ENCODE results near the gene LSMEM2. TPM values are rescaled to one million over a fixed set of nuclear protein-coding genes. Genes with fewer than 3 reads are reported as not detected.
A peak's percentile ranks its signal among the peaks of the same experiment; 100 is the strongest.

The LSMEM2 gene
- total RNA-seq, 4 donors from 2014 or later: 0.41 to 0.98 (median 0.49) TPM; not detected in 1

DNA sequence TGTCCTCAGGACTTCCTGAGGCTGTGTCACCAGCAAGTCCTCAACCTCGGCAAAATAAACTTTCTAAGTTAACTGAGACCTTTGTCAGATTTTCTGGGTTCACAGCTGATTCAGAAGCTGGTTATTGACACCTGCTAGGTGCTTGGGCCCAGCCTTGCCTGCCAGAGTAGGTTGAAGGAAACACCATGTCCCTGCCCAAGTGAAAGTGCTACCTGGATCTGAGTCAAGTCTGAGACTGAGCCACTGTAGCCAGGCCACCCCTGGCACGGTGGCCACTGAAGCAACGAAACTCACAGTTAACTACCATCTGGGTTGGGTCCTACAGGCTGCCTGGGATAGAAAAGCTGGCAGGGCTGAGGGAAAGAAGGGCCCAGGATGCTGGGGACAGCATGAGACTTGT is 35.5 kb downstream of the LSMEM2 start:
- no peak for TF ChIP-seq POLR2A (IDR thresholded peaks at IDR 0.05)
- TF ChIP-seq, protein P1, sequence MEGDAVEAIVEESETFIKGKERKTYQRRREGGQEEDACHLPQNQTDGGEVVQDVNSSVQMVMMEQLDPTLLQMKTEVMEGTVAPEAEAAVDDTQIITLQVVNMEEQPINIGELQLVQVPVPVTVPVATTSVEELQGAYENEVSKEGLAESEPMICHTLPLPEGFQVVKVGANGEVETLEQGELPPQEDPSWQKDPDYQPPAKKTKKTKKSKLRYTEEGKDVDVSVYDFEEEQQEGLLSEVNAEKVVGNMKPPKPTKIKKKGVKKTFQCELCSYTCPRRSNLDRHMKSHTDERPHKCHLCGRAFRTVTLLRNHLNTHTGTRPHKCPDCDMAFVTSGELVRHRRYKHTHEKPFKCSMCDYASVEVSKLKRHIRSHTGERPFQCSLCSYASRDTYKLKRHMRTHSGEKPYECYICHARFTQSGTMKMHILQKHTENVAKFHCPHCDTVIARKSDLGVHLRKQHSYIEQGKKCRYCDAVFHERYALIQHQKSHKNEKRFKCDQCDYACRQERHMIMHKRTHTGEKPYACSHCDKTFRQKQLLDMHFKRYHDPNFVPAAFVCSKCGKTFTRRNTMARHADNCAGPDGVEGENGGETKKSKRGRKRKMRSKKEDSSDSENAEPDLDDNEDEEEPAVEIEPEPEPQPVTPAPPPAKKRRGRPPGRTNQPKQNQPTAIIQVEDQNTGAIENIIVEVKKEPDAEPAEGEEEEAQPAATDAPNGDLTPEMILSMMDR (IDR thresholded peaks at IDR 0.05 in 4 of 5, conservative IDR thresholded peaks at IDR 0.05 in 1 of 5): no peak
- H3K4me1 ChIP-seq: peaks cover 39 to 40% of the 10 kb centered on the region in 2 donors
- no peaks in the 10 kb centered on the region for H3K27me3 ChIP-seq
- no peaks in the 10 kb centered on the region for H3K9me3 ChIP-seq
- H3K36me3 ChIP-seq: peaks cover 0 to 20% of the 10 kb centered on the region in 2 donors
- ATAC-seq (peak; percentile 89 to 90), DNase-seq (peak in 1 of 2 donors; percentile 67)
- in situ Hi-C loops (cut with MboI; ENCODE audit: low sequenced_read_pairs in 4 of 4): no loop called here
- intact Hi-C loops (cut with DNase I; ENCODE audit: low total_unique reads): no loop called here
- peak overlapping the region; percentile 50 to 79 (median 56) for H3K27ac ChIP-seq
- no peak overlapping the region for H3K4me3 ChIP-seq

DNA sequence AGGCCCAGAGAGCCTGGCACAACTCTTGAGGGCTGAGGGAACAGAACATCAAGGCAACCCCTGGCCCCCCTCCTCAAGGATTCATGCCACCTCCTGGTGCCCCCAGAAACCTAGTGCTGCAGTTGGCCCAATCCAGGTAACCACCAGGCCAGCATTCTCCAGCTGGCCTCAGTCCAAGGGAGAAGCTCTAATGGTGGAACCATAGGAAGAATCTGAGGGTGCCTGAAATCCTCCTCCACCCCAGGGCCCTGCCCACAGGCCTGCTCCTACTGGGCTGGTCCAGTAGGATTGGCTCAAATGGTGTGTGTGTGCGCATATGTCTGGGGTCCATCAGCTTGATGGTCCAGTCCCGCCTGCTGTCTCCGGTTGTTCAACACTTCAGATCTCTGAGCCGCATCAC is 35.9 kb downstream of the LSMEM2 start:
- no peak for DNase-seq
- TF ChIP-seq, protein P1 (IDR thresholded peaks at IDR 0.05 in 4 of 5, conservative IDR thresholded peaks at IDR 0.05 in 1 of 5): no peak
- TF ChIP-seq POLR2A (IDR thresholded peaks at IDR 0.05): no peak
- intact Hi-C loops (cut with DNase I; ENCODE audit: low total_unique reads) (no loop called here), in situ Hi-C loops (cut with MboI; ENCODE audit: low sequenced_read_pairs in 4 of 4) (no loop called here)
- peaks cover 0 to 23% of the 10 kb centered on the region in 2 donors for H3K36me3 ChIP-seq
- H3K4me1 ChIP-seq: peaks cover 43 to 45% of the 10 kb centered on the region in 2 donors
- no peak overlapping the region for H3K4me3 ChIP-seq
- H3K27ac ChIP-seq: peak overlapping the region; percentile 50 to 79 (median 56)
- ATAC-seq: no peak
- no peaks in the 10 kb centered on the region for H3K9me3 ChIP-seq
- H3K27me3 ChIP-seq: no peaks in the 10 kb centered on the region

DNA sequence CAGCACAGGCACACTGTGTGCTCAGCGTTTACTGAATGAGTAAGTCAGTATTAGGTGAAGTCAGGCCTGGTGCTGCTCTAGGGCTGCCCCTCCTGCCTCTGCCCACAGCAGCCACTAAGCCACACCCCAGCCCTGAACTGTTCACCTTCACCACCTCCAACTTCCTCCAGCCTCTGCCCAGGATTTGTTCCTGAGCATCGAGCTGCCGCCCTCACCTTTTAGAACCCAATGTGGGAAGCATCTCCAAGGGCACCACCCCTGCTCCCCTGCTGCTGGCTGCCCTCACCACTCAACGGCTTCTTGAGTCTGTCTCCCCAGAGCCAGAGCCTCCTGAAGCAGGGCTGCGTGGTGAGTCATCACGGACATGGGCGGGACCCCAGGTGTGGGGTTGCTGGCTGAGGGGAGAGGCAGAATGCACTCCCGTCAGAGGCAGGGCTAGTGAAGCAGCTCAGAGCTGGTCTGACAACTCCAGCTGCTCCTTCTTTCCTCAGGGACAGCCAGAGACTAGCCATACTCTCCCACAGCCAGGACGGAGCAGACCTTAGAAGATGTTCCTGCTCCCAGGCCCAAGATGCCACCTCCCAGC is 37.9 kb downstream of the LSMEM2 start:
- Histone ChIP-seq H3K4me1 (peaks cover 51 to 53% of the 10 kb centered on the region in 2 donors), H3K9me3 (no peaks in the 10 kb centered on the region), H3K4me3 (no peak overlapping the region), H3K27ac (peak overlapping the region in 3 of 4 donors; percentile 7 to 93 (median 35)), H3K27me3 (no peaks in the 10 kb centered on the region), H3K36me3 (peaks cover 0 to 23% of the 10 kb centered on the region in 2 donors)
- ATAC-seq (no peak), DNase-seq (no peak)
- in situ Hi-C loops (cut with MboI; ENCODE audit: low sequenced_read_pairs in 4 of 4) (no loop called here), intact Hi-C loops (cut with DNase I; ENCODE audit: low total_unique reads) (no loop called here)
- TF ChIP-seq POLR2A (IDR thresholded peaks at IDR 0.05): no peak
- TF ChIP-seq, protein P1 (IDR thresholded peaks at IDR 0.05 in 4 of 5, conservative IDR thresholded peaks at IDR 0.05 in 1 of 5): no peak

DNA sequence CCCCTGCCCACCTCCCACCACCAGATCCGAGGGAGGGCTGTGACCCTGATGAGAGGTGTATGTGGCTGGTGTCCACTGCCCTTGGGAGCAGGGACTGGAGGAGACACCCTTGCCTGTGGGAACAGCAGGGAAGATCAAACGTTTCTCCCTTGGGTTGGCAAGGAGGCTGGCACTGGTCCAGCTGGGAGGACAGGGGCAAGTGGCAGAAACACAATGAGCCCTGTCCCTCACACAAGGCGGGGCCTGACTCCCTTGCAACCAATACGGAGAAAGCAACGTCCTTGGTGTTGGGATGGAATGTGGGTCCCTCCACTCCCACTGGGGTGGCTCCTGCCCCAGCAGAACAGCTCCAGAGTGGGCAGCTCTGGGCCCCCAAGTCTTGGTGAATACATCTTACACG is 38.4 kb downstream of the LSMEM2 start:
- H3K27me3 ChIP-seq: no peaks in the 10 kb centered on the region
- no peaks in the 10 kb centered on the region for H3K9me3 ChIP-seq
- H3K36me3 ChIP-seq: peaks cover 0 to 23% of the 10 kb centered on the region in 2 donors
- in situ Hi-C loops (cut with MboI; ENCODE audit: low sequenced_read_pairs in 4 of 4) (no loop called here), intact Hi-C loops (cut with DNase I; ENCODE audit: low total_unique reads) (no loop called here)
- TF ChIP-seq, protein P1 (IDR thresholded peaks at IDR 0.05 in 4 of 5, conservative IDR thresholded peaks at IDR 0.05 in 1 of 5): no peak
- no peak for TF ChIP-seq POLR2A (IDR thresholded peaks at IDR 0.05)
- DNase-seq (no peak), ATAC-seq (no peak)
- H3K4me3 ChIP-seq: no peak overlapping the region
- H3K27ac ChIP-seq: peak overlapping the region in 3 of 4 donors; percentile 7 to 93 (median 35)
- peaks cover 56 to 58% of the 10 kb centered on the region in 2 donors for H3K4me1 ChIP-seq

Data from gastrocnemius medialis (tissue), 4 donors.